Coronary artery (tissue), 2 donors: ENCODE data around the gene NDUFC2.
A peak's percentile ranks its signal among the peaks of the same experiment; 100 is the strongest.

Experiments
- DNase-seq: peaks from one replicate; pipeline ENCODE4 v3.0.0-alpha.2; 2017; ENCODE audit warnings: low spot score
- H3K27ac ChIP-seq, 2 donors: fragments of 200-600 bp; sonication (generic); one replicate each; pipeline ENCODE4 v1.5.1; 2016 to 2019
- H3K4me3 ChIP-seq: fragments of 200-600 bp; sonication (generic); 2 replicates; pipeline ENCODE4 v1.5.1; 2016; ENCODE audit warnings: mild to moderate bottlenecking, moderate library complexity
- CTCF ChIP-seq: fragments of 200-600 bp; sonication (generic); IDR thresholded peaks from one replicate; pipeline ENCODE4 v1.5.1; 2019; ENCODE audit warnings: antibody characterized with exemption

NDUFC2 gene

GRCh38 chr11:78069465-78069864, 10.2 kb downstream of the NDUFC2 start:
- no peak for TF ChIP-seq CTCF
- no peak for DNase-seq
- H3K4me3 ChIP-seq: no peak overlapping the region
- no peak overlapping the region for H3K27ac ChIP-seq

DNA sequence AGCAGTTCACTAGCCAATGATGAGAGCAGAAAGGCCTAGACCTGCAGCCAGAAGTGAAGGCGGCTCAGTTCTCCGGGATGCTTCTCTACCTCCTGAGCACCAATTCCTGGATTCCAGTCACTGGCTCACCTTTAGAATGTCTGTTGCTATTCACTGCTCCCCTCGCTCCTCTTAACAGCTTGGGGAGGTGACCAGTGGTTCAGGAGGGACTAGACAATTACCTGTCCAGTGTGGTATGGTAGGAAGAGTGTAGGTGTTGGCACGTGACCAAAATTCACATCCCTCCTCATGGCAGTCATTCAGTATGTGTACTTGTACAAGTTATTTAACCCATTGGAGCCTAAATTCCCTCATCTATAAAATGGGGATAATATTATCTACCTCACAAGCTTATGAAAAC, 12.0 kb downstream of the NDUFC2 start:
- TF ChIP-seq CTCF: no peak
- Histone ChIP-seq H3K4me3 (no peak overlapping the region), H3K27ac (no peak overlapping the region)
- no peak for DNase-seq

DNA sequence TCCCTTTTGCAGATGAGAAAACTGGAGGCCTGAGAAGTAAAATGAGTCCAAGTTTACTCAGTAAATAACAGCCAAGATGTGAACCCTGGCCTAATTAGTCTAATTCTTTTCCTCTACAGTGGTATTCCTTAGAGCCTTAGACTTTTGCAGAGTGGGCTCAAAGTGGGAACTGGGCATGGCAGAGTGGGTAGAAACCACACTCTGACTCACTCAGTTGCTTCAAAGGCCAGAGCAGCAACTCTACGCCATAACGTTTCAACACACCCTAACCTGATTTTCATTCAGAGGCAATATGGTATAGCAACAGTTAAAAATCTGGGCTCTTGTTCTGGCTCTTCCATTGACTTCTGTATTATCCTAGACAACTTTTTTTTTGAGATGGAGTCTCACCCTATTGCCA, 13.2 kb downstream of the NDUFC2 start:
- TF ChIP-seq CTCF: no peak
- no peak overlapping the region for H3K27ac ChIP-seq
- H3K4me3 ChIP-seq: no peak overlapping the region
- DNase-seq: no peak

DNA sequence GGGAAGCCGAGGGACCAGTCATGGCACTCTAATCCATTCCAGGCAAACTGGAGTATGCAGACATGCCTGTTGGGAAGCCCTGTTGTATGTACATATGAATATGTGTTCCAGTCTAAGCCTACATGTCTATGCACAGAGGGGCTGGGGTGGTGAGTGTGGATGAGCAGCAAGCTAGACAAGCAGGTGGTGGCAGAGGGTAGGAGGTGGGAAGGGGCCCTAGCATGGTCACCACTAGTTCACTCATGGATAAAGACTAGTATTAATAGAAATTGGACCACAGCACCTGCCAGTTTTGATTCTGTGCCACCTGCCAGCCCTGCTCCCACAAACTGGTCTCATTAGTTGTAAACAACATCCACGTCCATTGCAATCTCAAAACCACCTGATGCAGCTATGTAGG, 14.5 kb downstream of the NDUFC2 start:
- no peak overlapping the region for H3K27ac ChIP-seq
- TF ChIP-seq CTCF: no peak
- H3K4me3 ChIP-seq: no peak overlapping the region
- DNase-seq: no peak

DNA sequence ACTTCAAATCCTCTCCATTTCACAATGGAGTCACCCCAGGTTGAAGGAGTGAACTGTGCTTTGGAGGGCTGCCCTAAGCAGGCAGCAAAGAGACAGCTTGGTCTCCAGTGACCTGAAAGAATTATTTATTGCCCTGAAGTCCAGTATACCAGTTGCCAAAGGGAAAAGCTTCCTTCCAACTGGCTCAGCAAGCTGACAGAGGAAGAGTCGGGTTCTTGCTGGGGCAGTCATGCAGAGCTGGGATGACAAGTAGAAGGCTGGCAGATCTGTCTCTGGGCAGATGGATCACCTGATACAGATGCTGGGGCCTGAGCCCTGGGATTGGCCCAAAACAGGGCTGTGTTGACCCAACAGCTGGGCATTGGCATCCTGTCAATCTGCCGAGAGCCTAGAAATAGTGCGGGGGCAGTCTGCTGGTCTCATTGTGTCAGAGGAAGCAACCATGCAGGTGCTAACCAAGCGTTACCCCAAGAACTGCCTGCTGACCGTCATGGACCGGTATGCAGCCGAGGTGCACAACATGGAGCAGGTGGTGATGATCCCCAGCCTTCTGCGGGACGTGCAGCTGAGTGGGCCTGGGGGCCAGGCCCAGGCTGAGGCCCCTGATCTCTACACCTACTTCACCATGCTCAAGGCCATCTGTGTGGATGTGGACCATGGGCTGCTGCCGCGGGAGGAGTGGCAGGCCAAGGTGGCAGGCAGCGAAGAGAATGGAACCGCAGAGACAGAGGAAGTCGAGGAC, 16.1 kb downstream of the NDUFC2 start, which contains the start of gene THRSP:
Gene THRSP, plus strand, starts transcription at position 422 of the 742 bp plus-strand sequence. Its CDS starts 21 bp downstream, at position 443.
- no peak within 1 kb of the TSS for H3K27ac ChIP-seq
- no peak within 1 kb of the TSS for H3K4me3 ChIP-seq
- TF ChIP-seq CTCF: no peak
- DNase-seq: no peak

DNA sequence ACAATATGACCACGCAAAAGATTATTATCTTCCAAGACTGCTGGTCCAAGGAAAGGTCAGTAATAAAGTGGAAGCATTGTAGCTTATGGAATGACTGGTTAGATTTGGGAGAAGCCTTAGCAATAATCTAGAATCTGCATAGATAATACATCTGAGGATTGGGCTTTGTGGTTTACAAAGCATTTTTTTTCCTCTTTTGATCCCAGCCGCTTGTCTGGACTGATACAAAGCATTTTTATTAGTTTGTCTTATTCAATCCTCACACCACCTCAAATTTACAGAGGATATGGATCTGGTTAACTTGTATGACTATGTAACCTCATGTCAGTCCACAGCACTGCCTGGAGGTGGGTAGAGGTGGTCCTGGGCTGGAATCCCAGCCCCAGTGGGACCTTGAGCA, 17.0 kb downstream of the NDUFC2 start:
- Histone ChIP-seq H3K27ac (no peak overlapping the region), H3K4me3 (no peak overlapping the region)
- TF ChIP-seq CTCF: no peak
- no peak for DNase-seq

- peak overlapping the region in 1 of 2 donors; percentile 35 for H3K27ac ChIP-seq
- no peak for TF ChIP-seq CTCF
- no peak for DNase-seq
- no peak overlapping the region for H3K4me3 ChIP-seq
Observed at GRCh38 chr11:78061921-78062311, 17.7 kb downstream of the NDUFC2 start.
